ENCODE data around the gene ESYT3. TPM values are rescaled to one million over a fixed set of nuclear protein-coding genes. Genes with fewer than 3 reads are reported as not detected.
A peak's percentile ranks its signal among the peaks of the same experiment; 100 is the strongest.

ESYT3 gene, protein sequence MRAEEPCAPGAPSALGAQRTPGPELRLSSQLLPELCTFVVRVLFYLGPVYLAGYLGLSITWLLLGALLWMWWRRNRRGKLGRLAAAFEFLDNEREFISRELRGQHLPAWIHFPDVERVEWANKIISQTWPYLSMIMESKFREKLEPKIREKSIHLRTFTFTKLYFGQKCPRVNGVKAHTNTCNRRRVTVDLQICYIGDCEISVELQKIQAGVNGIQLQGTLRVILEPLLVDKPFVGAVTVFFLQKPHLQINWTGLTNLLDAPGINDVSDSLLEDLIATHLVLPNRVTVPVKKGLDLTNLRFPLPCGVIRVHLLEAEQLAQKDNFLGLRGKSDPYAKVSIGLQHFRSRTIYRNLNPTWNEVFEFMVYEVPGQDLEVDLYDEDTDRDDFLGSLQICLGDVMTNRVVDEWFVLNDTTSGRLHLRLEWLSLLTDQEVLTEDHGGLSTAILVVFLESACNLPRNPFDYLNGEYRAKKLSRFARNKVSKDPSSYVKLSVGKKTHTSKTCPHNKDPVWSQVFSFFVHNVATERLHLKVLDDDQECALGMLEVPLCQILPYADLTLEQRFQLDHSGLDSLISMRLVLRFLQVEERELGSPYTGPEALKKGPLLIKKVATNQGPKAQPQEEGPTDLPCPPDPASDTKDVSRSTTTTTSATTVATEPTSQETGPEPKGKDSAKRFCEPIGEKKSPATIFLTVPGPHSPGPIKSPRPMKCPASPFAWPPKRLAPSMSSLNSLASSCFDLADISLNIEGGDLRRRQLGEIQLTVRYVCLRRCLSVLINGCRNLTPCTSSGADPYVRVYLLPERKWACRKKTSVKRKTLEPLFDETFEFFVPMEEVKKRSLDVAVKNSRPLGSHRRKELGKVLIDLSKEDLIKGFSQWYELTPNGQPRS
- 0.04 TPM for total RNA-seq (2013)
- polyA plus RNA-seq (not detected), polyA minus RNA-seq (not detected in 2 replicates), total RNA-seq (0.07 to 2.7 (median 1.0) reads per million in 11 experiments)

- intact Hi-C loops (cut with micrococcal nuclease): no loop called here
- Mint-ChIP-seq H3K36me3 (no peaks in the 10 kb centered on the region), H3K27ac (peak within 1 kb of the TSS in 1 of 7 donors; percentile 36), H3K4me1 (peaks cover 18% of the 10 kb centered on the region), H3K4me3 (peak within 1 kb of the TSS; percentile 77 to 92), H3K27me3 (ENCODE audit: low read depth in 3 of 3) (peaks cover 53 to 64% (median 57%) of the 10 kb centered on the region in 3 donors), H3K9me3 (peaks cover 0 to 10% (median 7%) of the 10 kb centered on the region in 7 donors)
- Histone ChIP-seq H3K4me2 (replicated peaks; ENCODE audit: extremely low read depth, low read length, poor library complexity, severe bottlenecking) (peak within 1 kb of the TSS; percentile 90), H3K4me3 (replicated peaks in 1 of 3; ENCODE audit: low read depth in 2 of 3, low read length in 3 of 3) (peak within 1 kb of the TSS; percentile 25 to 75 (median 26)), H3K9ac (ENCODE audit: insufficient read depth, low read length, poor library complexity, severe bottlenecking) (no peak within 1 kb of the TSS), H2AFZ (ENCODE audit: insufficient read depth, low read depth, low read length, poor library complexity, severe bottlenecking) (peak within 1 kb of the TSS; percentile 61), H3K36me3 (replicated peaks in 1 of 2; ENCODE audit: control insufficient read depth in 1 of 2, insufficient read depth in 2 of 2, low read length in 2 of 2) (no peaks in the 10 kb centered on the region), H3K27ac (ENCODE audit: low read depth in 1 of 2, low read length in 2 of 2) (no peak within 1 kb of the TSS), H3K27me3 (ENCODE audit: control insufficient read depth in 2 of 2, insufficient read depth in 2 of 2, low read length in 2 of 2) (peaks cover 22 to 69% of the 10 kb centered on the region in 2 donors), H3K4me1 (ENCODE audit: control insufficient read depth in 1 of 2, insufficient read depth in 2 of 2, low read length in 2 of 2) (peaks cover 21 to 25% of the 10 kb centered on the region in 2 donors), H3K79me2 (ENCODE audit: insufficient read depth, low read length) (no peaks in the 10 kb centered on the region), H3K9me3 (replicated peaks in 1 of 2; ENCODE audit: control insufficient read depth in 1 of 2, insufficient read depth in 1 of 2, low read length in 2 of 2) (peaks cover 0 to 16% of the 10 kb centered on the region in 2 donors), H4K20me1 (ENCODE audit: insufficient read depth, low read length) (no peaks in the 10 kb centered on the region)
- WGBS (ENCODE audit: insufficient coverage): under 1% methylated on average over 54 of the region's 54 CpGs
- TF ChIP-seq, protein P1, sequence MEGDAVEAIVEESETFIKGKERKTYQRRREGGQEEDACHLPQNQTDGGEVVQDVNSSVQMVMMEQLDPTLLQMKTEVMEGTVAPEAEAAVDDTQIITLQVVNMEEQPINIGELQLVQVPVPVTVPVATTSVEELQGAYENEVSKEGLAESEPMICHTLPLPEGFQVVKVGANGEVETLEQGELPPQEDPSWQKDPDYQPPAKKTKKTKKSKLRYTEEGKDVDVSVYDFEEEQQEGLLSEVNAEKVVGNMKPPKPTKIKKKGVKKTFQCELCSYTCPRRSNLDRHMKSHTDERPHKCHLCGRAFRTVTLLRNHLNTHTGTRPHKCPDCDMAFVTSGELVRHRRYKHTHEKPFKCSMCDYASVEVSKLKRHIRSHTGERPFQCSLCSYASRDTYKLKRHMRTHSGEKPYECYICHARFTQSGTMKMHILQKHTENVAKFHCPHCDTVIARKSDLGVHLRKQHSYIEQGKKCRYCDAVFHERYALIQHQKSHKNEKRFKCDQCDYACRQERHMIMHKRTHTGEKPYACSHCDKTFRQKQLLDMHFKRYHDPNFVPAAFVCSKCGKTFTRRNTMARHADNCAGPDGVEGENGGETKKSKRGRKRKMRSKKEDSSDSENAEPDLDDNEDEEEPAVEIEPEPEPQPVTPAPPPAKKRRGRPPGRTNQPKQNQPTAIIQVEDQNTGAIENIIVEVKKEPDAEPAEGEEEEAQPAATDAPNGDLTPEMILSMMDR (IDR thresholded peaks at IDR 0.05): no peak
- DNase-seq: peak in 2 of 3 donors; percentile 7 to 27
These were observed at the start of gene ESYT3 for GRCh38 chr3:138434276-138434874. Gene ESYT3, plus strand, starts transcription at chr3:138434616. Its CDS starts 183 bp downstream, at chr3:138434799.

DNA sequence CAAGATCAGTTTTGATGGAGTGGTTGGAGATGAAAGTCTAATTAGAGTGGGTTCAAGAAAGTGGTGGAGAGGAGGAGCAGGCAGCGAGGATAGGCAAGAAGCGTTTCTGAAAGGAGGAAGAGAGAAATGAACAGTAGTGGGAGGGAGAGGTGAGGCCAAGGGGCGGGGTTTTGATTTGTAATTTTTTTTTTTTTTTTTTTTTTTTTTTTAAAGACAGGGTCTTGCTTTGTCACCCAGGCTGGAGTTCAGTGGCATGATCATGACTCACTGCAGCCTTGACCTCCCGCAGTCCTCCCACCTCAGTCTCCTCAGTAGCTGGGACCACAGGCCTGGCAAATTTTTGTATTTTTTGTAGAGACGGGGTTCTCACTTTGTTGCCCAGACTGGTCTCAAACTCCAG lies 49.4 kb upstream of the ESYT3 start:
- Histone ChIP-seq H3K4me2 (replicated peaks; ENCODE audit: extremely low read depth, low read length, poor library complexity, severe bottlenecking) (no peak overlapping the region), H3K4me3 (replicated peaks in 1 of 3; ENCODE audit: low read depth in 2 of 3, low read length in 3 of 3) (no peak overlapping the region), H3K9ac (ENCODE audit: insufficient read depth, low read length, poor library complexity, severe bottlenecking) (no peak overlapping the region), H3K27me3 (ENCODE audit: control insufficient read depth in 2 of 2, insufficient read depth in 2 of 2, low read length in 2 of 2) (no peaks in the 10 kb centered on the region), H3K4me1 (ENCODE audit: control insufficient read depth in 1 of 2, insufficient read depth in 2 of 2, low read length in 2 of 2) (peaks cover 13 to 17% of the 10 kb centered on the region in 2 donors), H3K79me2 (ENCODE audit: insufficient read depth, low read length) (no peaks in the 10 kb centered on the region), H3K9me3 (replicated peaks in 1 of 2; ENCODE audit: control insufficient read depth in 1 of 2, insufficient read depth in 1 of 2, low read length in 2 of 2) (no peaks in the 10 kb centered on the region), H3K27ac (ENCODE audit: low read depth in 1 of 2, low read length in 2 of 2) (no peak overlapping the region), H2AFZ (ENCODE audit: insufficient read depth, low read depth, low read length, poor library complexity, severe bottlenecking) (no peak overlapping the region), H4K20me1 (ENCODE audit: insufficient read depth, low read length) (no peaks in the 10 kb centered on the region), H3K36me3 (replicated peaks in 1 of 2; ENCODE audit: control insufficient read depth in 1 of 2, insufficient read depth in 2 of 2, low read length in 2 of 2) (no peaks in the 10 kb centered on the region)
- Mint-ChIP-seq H3K36me3 (no peaks in the 10 kb centered on the region), H3K9me3 (peaks cover 0 to under 1% (median 0%) of the 10 kb centered on the region in 7 donors), H3K4me1 (peaks cover 15% of the 10 kb centered on the region), H3K4me3 (no peak overlapping the region), H3K27ac (peak overlapping the region in 2 of 7 donors; percentile 13), H3K27me3 (ENCODE audit: low read depth in 3 of 3) (peaks cover 0 to 6% (median 0%) of the 10 kb centered on the region in 3 donors)
- TF ChIP-seq, protein P1 (IDR thresholded peaks at IDR 0.05): no peak
- 100% methylated on average over 1 of the region's 5 CpGs for WGBS (ENCODE audit: insufficient coverage)
- intact Hi-C loops (cut with micrococcal nuclease): no loop called here
- peak in 1 of 3 donors; percentile 41 for DNase-seq

Data from CD14-positive monocyte (primary cell).